Measurements from ENCODE around the gene SPATA20. TPM values are rescaled to one million over a fixed set of nuclear protein-coding genes. Genes with fewer than 3 reads are reported as not detected.

The SPATA20 gene
- total and polyA plus RNA-seq, 2 of the 13 experiments (the other 11 are each of a cell fraction or from before 2014, with no cell fraction given), result 36.1 to 64.8 TPM

DNA sequence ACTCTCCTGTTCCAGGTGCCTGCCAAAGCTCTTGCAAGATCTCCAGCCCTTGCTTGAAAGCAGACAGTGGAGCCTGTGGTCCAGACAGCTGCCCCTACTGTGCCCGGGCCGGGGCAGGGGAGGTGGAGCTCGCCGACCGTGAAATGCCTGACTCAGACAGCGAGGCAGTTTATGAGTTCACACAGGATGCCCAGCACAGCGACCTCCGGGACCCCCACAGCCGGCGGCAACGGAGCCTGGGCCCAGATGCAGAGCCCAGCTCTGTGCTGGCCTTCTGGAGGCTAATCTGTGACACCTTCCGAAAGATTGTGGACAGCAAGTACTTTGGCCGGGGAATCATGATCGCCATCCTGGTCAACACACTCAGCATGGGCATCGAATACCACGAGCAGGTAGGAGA, 31.2 kb downstream of the SPATA20 start:
- no peaks in the 10 kb centered on the region for H4K20me1 ChIP-seq (ENCODE audit: insufficient read depth, low read length)
- no peak overlapping the region for H2AFZ ChIP-seq (ENCODE audit: low read length)
- no peak overlapping the region for H3K4me2 ChIP-seq (ENCODE audit: low read depth, low read length)
- no peak overlapping the region for H3K9ac ChIP-seq (ENCODE audit: insufficient read depth, low read depth, low read length)
- ChIA-PET CTCF (ENCODE audit: low intra/inter-chr PET ratio, low total read pairs) (no interaction called here), POLR2A (no interaction called here)
- no peaks in the 10 kb centered on the region for H3K79me2 ChIP-seq (ENCODE audit: insufficient read depth, low read length)
- no peak overlapping the region for H3K27ac ChIP-seq (ENCODE audit: extremely low read length, insufficient read depth, low read length)
- no peaks in the 10 kb centered on the region for H3K9me3 ChIP-seq (ENCODE audit: low read length)
- H3K36me3 ChIP-seq (replicated peaks in 1 of 2; ENCODE audit: control insufficient read depth in 1 of 2, insufficient read depth in 2 of 2, low read length in 2 of 2), result no peaks in the 10 kb centered on the region
- H3K4me1 ChIP-seq (ENCODE audit: insufficient read depth, low read length), result no peaks in the 10 kb centered on the region
- no peak for FAIRE-seq
- H3K27me3 ChIP-seq (ENCODE audit: control insufficient read depth in 1 of 2, insufficient read depth in 2 of 2, low read length in 2 of 2), result peaks cover 17 to 90% of the 10 kb centered on the region in 2 experiments
- whole genome bisulfite sequencing (ENCODE audit: low lambda C conversion rate), result 19% methylated on average over 12 of the region's 16 CpGs
- no peak overlapping the region for H3K4me3 ChIP-seq (replicated peaks in 1 of 3; ENCODE audit: insufficient read depth in 1 of 3, low read depth in 2 of 3, low read length in 3 of 3)
- in situ Hi-C loops (cut with HindIII; ENCODE audit: extremely low pct_ligation_motif_present, low pct_unique_long_range_greater_than_20kb) (no loop called here), intact Hi-C loops (cut with micrococcal nuclease; ENCODE audit: unreplicated experiment) (no loop called here)
- DNase-seq (ENCODE audit: low spot score), result no peak
- BruUV-seq (replicated peaks), result no TSS peak
- TF ChIP-seq MAFK (conservative IDR thresholded peaks at IDR 0.05 in 1 of 2, IDR thresholded peaks at IDR 0.05 in 1 of 2; ENCODE audit: low read length in 2 of 2) (no peak), SUZ12 (IDR thresholded peaks at IDR 0.05; ENCODE audit: low read depth, low read length) (no peak)
- TF ChIP-seq, protein P1, sequence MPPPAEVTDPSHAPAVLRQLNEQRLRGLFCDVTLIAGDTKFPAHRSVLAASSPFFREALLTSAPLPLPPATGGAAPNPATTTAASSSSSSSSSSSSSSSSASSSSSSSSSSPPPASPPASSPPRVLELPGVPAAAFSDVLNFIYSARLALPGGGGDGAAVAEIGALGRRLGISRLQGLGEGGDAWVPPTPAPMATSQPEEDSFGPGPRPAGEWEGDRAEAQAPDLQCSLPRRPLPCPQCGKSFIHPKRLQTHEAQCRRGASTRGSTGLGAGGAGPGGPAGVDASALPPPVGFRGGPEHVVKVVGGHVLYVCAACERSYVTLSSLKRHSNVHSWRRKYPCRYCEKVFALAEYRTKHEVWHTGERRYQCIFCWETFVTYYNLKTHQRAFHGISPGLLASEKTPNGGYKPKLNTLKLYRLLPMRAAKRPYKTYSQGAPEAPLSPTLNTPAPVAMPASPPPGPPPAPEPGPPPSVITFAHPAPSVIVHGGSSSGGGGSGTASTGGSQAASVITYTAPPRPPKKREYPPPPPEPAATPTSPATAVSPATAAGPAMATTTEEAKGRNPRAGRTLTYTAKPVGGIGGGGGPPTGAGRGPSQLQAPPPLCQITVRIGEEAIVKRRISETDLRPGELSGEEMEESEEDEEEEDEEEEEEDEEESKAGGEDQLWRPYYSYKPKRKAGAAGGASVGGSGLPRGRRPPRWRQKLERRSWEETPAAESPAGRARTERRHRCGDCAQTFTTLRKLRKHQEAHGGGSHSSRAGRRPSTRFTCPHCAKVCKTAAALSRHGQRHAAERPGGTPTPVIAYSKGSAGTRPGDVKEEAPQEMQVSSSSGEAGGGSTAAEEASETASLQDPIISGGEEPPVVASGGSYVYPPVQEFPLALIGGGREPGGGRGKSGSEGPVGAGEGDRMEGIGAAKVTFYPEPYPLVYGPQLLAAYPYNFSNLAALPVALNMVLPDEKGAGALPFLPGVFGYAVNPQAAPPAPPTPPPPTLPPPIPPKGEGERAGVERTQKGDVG (CRISPR knock-in tag; IDR thresholded peaks at IDR 0.05; ENCODE audit: borderline replicate concordance), result no peak
- ATAC-seq, result no peak

GRCh38 chr17:50579399-50579798, 32.4 kb downstream of the SPATA20 start:
- peaks cover 15 to 93% of the 10 kb centered on the region in 2 experiments for H3K27me3 ChIP-seq (ENCODE audit: control insufficient read depth in 1 of 2, insufficient read depth in 2 of 2, low read length in 2 of 2)
- no peak overlapping the region for H3K27ac ChIP-seq (ENCODE audit: extremely low read length, insufficient read depth, low read length)
- in situ Hi-C loops (cut with HindIII; ENCODE audit: extremely low pct_ligation_motif_present, low pct_unique_long_range_greater_than_20kb), result no loop called here
- BruUV-seq (replicated peaks), result no TSS peak
- ATAC-seq (no peak), DNase-seq (ENCODE audit: low spot score) (no peak), FAIRE-seq (no peak)
- H3K4me1 ChIP-seq (ENCODE audit: insufficient read depth, low read length), result no peaks in the 10 kb centered on the region
- H3K4me2 ChIP-seq (ENCODE audit: low read depth, low read length), result no peak overlapping the region
- intact Hi-C loops (cut with micrococcal nuclease; ENCODE audit: unreplicated experiment), result no loop called here
- H4K20me1 ChIP-seq (ENCODE audit: insufficient read depth, low read length), result no peaks in the 10 kb centered on the region
- WGBS (ENCODE audit: low lambda C conversion rate), result 32% methylated on average over 7 of the region's 7 CpGs
- no peaks in the 10 kb centered on the region for H3K79me2 ChIP-seq (ENCODE audit: insufficient read depth, low read length)
- no peaks in the 10 kb centered on the region for H3K36me3 ChIP-seq (replicated peaks in 1 of 2; ENCODE audit: control insufficient read depth in 1 of 2, insufficient read depth in 2 of 2, low read length in 2 of 2)
- no peak overlapping the region for H3K9ac ChIP-seq (ENCODE audit: insufficient read depth, low read depth, low read length)
- ChIA-PET POLR2A (no interaction called here), CTCF (ENCODE audit: low intra/inter-chr PET ratio, low total read pairs) (no interaction called here)
- no peak overlapping the region for H3K4me3 ChIP-seq (replicated peaks in 1 of 3; ENCODE audit: insufficient read depth in 1 of 3, low read depth in 2 of 3, low read length in 3 of 3)
- H2AFZ ChIP-seq (ENCODE audit: low read length), result no peak overlapping the region
- H3K9me3 ChIP-seq (ENCODE audit: low read length), result no peaks in the 10 kb centered on the region
- TF ChIP-seq ZNF543 (CRISPR knock-in tag; IDR thresholded peaks at IDR 0.05) (no peak), ZSCAN30 (CRISPR knock-in tag; IDR thresholded peaks at IDR 0.05) (no peak), MTF1 (CRISPR knock-in tag; IDR thresholded peaks at IDR 0.05) (no peak), NAIF1 (CRISPR knock-in tag; IDR thresholded peaks at IDR 0.05; ENCODE audit: borderline replicate concordance) (no peak), ZNF761 (CRISPR knock-in tag; conservative IDR thresholded peaks at IDR 0.05) (no peak), ZNF782 (CRISPR knock-in tag; IDR thresholded peaks at IDR 0.05; ENCODE audit: borderline replicate concordance) (no peak), CBX1 (IDR thresholded peaks at IDR 0.05; ENCODE audit: low read depth) (no peak), ELF3 (CRISPR knock-in tag; IDR thresholded peaks at IDR 0.05) (no peak)
- TF ChIP-seq, protein P2, sequence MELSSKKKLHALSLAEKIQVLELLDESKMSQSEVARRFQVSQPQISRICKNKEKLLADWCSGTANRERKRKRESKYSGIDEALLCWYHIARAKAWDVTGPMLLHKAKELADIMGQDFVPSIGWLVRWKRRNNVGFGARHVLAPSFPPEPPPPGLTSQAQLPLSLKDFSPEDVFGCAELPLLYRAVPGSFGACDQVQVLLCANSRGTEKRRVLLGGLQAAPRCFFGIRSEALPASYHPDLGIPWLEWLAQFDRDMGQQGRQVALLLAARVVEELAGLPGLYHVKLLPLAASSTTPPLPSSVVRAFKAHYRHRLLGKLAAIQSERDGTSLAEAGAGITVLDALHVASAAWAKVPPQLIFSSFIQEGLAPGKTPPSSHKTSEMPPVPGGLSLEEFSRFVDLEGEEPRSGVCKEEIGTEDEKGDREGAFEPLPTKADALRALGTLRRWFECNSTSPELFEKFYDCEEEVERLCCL (CRISPR knock-in tag; IDR thresholded peaks at IDR 0.05; ENCODE audit: borderline replicate concordance), result no peak
- TF ChIP-seq, protein P3, sequence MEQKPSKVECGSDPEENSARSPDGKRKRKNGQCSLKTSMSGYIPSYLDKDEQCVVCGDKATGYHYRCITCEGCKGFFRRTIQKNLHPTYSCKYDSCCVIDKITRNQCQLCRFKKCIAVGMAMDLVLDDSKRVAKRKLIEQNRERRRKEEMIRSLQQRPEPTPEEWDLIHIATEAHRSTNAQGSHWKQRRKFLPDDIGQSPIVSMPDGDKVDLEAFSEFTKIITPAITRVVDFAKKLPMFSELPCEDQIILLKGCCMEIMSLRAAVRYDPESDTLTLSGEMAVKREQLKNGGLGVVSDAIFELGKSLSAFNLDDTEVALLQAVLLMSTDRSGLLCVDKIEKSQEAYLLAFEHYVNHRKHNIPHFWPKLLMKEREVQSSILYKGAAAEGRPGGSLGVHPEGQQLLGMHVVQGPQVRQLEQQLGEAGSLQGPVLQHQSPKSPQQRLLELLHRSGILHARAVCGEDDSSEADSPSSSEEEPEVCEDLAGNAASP (CRISPR knock-in tag; IDR thresholded peaks at IDR 0.05; ENCODE audit: borderline replicate concordance), result no peak

Measured in HepG2 (cell line).